ENCODE data around the gene DPH1. TPM values are rescaled to one million over a fixed set of nuclear protein-coding genes. Genes with fewer than 3 reads are reported as not detected.

DPH1 gene
- total RNA-seq, 1 experiment from 2014 or later: 16.5 TPM

- no peak for DNase-seq (ENCODE audit: low spot score)
Measured at GRCh38 chr17:2027528-2028233, 2.3 kb upstream of the DPH1 start.

DNA sequence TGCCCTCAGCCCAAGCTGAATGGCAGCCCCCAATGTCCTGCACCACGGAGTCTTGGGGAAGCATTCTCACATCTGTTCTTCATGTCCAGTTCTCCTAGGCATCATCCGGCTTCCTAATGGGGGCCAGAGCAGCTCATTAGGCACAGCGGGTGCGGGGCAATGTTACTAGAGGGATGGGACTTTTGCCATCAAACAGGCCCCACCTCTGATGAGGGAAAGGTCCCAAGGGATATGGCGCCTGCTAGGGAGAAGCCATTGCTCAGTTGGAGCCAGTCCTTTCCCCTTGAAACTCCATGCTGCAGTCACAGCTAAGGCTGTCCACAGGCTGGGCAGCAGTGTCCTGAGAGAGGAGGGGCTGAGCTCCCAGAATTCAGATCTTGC lies 1.7 kb upstream of the DPH1 start:
- no peak for DNase-seq (ENCODE audit: low spot score)

DNA sequence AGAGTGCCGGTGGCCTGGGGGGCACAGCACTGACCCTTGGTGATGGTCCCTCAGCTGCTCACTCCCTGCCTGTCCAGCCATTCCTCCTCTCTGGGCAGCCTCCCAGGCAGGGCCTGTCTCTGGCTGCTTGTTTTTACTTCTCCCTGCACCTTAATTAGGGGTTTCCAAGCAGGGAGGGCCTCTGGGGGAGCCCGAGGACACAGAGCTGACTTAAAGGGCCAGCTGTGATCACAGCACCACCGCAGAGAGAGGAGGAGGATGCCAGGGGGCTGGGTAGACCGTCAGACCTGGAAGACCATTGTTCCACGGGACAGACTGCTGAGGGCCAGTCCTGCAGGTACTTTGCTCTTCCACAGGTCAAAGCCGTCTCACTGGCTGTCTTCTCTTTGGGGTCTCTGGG lies 1.2 kb upstream of the DPH1 start:
- no peak for DNase-seq (ENCODE audit: low spot score)

GRCh38 chr17:2030779-2031163 lies 818 bp downstream of the DPH1 start:
- DNase-seq (ENCODE audit: low spot score): no peak

- DNase-seq (ENCODE audit: low spot score): no peak
Measured at GRCh38 chr17:2033153-2033552, 3.2 kb downstream of the DPH1 start.

- no peak for DNase-seq (ENCODE audit: low spot score)
Measured at GRCh38 chr17:2034157-2034556, 4.2 kb downstream of the DPH1 start.

GRCh38 chr17:2034806-2035540 lies 5.0 kb downstream of the DPH1 start:
- DNase-seq (ENCODE audit: low spot score): no peak

DNA sequence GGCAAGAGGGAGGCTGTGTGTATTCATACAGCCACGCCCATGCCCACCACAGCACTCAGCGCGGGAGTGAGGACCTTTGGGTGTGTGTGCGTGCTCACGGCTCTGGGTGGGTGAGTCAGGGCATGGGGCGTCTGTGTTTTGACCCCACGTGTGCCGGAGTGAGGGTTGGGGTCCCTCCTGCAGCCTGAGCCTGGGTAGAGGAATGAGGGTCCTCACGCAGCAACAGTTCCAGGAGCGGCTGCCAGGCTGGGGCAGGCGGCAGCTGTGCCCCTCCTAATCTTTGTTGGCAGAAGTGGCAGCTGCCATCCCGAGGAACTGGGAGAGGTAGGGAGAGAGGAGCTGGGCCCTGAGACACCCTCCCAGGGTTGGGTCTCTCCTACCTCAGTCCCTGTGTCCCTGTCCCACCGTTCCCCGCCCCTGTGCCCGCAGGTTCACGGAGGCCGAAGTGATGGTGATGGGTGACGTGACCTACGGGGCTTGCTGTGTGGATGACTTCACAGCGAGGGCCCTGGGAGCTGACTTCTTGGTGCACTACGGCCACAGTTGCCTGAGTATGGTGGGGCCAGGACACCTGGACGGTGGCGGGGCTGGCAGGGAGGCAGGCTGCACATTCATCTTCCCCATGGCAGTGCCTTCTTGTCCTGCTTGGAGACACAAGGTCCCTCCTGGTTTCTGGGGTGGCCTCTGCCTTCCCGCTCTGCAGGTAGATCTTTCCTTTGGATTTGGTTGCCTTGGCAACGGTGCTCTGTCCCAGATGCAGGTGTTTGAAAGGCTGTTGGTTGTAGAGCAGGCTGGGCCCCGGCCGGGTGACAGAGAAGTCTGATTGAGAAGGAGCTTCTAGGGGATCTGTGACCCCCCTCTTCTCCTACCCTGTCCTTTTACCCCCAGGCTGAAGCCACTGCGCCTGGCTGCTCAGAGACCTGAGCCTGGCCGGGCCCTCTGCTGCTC lies 5.9 kb downstream of the DPH1 start:
- DNase-seq (ENCODE audit: low spot score): no peak

- no peak for DNase-seq (ENCODE audit: low spot score)
Measured at GRCh38 chr17:2037155-2037554, 7.2 kb downstream of the DPH1 start.

DNA sequence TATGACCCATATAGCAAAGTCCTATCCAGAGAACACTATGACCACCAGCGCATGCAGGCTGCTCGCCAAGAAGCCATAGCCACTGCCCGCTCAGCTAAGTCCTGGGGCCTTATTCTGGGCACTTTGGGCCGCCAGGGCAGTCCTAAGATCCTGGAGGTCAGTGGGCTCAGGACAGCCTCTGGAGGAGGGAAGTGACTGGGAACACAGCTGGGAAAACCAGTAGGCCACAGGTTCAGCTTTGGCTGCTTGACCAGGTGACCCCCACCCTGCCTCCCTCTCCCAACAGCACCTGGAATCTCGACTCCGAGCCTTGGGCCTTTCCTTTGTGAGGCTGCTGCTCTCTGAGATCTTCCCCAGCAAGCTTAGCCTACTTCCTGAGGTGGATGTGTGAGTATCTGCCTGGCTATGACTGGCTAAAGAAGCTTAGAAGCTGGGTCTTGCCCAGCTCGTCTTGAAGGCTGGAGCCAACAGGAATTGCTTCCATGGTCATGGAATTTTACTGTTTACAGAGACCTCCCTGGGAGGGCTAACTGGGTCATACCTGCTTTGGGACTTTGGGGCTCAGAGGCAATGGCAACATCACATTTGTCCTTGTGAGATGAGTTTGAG lies 10.4 kb downstream of the DPH1 start:
- no peak for DNase-seq (ENCODE audit: low spot score)

GRCh38 chr17:2040942-2041560 lies 11.1 kb downstream of the DPH1 start:
- no peak for DNase-seq (ENCODE audit: low spot score)

DNA sequence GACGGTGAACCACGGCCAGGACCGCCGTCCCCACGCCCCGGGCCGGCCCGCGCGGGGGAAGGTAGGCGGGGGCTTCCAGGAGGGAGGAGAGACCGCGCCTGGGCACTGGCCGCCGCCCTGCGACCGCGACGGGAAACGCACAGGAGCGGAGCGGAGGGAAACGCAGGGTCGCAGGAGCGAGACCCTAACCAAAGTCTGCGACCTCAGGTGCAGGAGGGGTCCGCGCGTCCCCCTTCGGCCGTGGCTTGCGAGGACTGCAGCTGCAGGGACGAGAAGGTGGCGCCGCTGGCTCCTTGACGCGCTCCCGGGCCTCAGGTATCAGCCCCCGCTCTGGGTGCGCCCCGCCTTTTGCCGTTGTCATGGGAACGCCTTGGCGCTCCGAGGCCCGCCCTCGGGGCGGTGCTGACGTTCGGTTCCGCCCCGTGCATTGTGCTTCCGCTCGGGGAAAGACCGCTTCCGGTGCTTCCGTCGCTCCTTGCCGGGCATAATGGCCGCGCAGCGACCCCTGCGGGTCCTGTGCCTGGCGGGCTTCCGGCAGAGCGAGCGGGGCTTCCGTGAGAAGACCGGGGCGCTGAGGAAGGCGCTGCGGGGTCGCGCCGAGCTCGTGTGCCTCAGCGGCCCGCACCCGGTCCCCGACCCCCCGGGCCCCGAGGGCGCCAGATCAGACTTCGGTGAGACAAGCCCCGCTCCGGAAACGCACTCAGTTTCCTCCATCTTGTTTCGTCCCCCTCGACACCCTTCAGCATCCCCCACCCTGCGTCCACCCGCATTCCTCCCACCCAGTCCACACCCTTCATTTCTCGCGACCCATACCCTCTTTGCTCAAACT lies 11.8 kb downstream of the DPH1 start, which contains the start of gene OVCA2:
OVCA2 (plus strand) TSS at position 462 of the 829 bp plus-strand sequence; CDS start at position 488, 26 bp downstream.
- DNase-seq (ENCODE audit: low spot score): peak; percentile 80

- DNase-seq (ENCODE audit: low spot score): no peak
Measured at GRCh38 chr17:2042390-2042847, 12.5 kb downstream of the DPH1 start.

- DNase-seq (ENCODE audit: low spot score): no peak
Measured at GRCh38 chr17:2042933-2043332, 13.0 kb downstream of the DPH1 start.

DNA sequence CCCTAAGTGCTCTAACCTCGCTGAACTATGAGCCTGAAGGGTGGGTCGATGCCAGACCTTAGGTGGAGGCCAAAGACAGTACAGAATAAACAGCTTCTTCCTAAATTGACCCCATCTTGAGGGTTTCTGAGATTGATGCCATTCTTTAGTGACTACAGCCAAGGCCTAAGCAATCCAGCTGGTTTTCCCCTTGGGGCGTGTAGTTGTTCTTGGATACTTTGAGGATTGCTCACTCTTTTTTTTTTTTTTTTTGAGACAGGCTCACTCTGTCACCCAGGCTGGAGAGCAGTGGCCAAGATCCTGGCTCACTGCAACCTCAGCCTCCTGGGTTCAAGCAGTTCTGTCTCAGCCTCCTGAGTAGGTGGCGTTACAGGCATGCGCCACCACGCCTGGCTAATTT lies 13.8 kb downstream of the DPH1 start:
- DNase-seq (ENCODE audit: low spot score): no peak

DNA sequence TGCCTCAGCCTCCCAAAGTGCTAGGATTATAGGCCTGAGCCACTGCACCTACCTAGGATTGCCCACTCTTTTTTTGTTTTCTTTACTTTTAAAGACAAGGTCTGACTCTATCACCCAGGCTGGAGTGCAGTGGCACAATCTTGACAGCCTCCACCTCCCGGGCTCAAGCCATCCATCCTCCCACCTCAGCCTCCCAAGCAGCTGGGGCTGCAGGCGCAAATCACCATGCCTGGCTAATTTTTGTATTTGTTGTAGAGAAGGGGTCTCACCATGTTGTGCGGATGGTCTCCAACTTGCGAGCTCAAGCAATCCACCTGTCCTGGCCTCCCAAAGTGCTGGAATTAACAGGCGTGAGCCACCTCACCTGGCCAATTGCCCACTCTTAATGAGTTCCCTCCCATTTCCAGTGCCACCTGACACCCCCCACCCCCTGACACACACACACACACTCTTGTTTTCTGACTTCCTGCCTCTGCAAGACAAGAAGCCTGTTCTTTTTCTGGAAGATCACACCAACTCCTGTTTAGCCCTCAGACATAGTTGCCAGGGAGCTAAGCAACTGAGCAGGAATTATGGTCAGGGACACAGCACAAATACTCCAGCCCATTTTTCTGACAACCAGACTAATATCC lies 14.4 kb downstream of the DPH1 start:
- no peak for DNase-seq (ENCODE audit: low spot score)

GRCh38 chr17:2047590-2047989 lies 17.6 kb downstream of the DPH1 start:
- DNase-seq (ENCODE audit: low spot score): no peak

GRCh38 chr17:2048805-2049204 lies 18.9 kb downstream of the DPH1 start:
- DNase-seq (ENCODE audit: low spot score): no peak

GRCh38 chr17:2049333-2050299 lies 19.7 kb downstream of the DPH1 start:
- DNase-seq (ENCODE audit: low spot score): peak; percentile 47
